GM21381 (cell line): ENCODE measurements around the gene SYNDIG1.

ENCODE experiments used
- ATAC-seq: cut with Tn5 transposase; IDR thresholded peaks from one replicate; pipeline ENCODE4 v1.9.1; 2021; ENCODE audit warnings: mild to moderate bottlenecking, moderate library complexity; ENCODE audit not compliant: unreplicated experiment

SYNDIG1 gene

DNA sequence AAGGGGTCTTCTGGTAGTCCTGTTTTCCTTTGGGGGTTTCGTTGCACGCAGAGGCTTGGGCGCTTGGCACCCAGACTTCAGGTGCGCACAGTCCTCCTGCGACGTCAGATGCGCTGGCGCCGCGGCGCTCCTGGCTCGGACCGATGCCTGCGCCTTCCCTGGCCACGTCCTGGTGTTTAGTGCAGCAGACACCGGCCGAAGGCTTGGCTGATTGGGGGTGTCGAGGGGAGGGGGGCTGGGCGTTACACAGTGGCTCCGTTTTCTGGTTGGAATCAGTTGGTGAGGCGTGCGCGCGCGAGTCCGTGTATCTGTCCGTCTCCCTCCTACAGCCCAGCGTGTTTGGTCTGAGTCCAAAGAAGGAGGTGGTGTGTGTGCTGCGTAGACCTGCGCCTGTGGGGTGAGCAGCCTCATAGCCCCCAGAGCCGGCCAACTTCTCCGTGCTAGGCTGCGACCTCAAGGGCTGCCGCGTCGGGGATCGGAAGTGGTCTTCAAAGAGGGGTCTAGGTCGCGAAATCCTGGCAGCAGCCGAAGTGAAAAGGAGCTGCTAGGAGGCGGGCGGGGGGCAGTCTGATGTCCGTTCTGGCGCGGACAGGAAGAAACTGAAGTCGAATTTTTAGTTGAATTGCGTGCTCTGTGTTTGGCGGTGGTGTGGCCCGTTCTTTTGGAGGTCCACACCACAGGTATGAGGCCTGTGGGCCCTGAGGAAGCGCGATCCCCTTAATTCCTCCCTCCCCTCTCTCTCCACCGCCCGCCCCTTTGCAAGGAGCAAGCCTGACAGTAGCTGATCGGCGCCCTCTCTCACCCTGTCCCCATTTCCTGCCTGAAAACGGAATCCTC, 1.5 kb downstream of the SYNDIG1 start:
- ATAC-seq = no peak

DNA sequence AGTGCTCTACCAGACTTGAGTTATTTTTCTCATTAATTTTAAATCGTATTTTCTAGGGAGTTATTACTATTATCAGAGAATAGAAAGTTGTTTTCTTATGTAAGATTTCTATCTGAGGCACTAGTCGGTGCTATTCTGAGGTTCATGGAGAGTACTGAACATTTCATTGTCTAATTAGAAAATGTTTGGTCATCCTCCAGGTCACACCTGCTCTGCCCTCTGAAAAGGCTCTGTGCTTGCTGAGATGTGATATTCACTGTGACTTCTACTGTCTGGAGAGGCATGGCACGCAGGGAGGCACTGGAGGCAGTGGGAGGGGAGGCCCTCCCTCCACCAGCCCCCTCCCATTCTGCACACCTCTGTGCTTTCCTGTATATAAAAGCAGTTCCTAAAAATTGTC, 3.0 kb downstream of the SYNDIG1 start:
- ATAC-seq = no peak

GRCh38 chr20:24473435-24474223, 4.2 kb downstream of the SYNDIG1 start:
- no peak for ATAC-seq

DNA sequence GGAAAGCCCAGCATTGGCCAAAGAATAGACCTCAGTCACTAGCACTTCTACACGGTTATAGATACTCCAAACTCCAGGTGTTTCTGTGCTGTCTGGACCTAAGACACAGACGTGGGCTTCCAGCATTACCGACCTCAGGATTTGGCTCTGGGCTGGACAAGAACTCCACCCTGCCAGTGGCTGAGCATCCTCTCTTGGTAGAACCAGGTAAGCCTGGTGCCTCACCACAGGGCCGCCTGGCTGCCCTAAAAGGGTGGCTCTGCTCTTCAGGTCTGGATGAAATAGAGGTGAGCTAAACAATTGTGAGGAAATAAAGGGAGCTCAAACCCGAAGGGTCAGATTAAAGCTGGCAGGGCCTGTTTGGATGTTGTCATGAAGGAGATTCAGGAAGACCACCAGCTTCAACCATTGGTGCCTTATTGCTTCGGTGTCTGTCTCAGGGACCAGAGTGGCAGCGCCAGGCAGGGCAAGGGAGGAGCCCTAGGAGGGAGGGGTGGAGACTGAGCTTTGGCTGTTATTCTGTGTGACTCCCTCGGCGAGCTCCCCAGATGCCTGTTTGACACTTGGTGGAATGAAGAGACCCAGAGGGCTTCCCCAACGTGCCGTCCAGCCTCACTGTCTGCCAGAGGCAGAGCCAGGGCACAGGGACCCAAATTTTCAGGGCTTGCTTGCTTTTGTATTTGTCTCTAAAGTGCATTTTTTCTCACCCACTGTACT, 8.6 kb downstream of the SYNDIG1 start:
- no peak for ATAC-seq

DNA sequence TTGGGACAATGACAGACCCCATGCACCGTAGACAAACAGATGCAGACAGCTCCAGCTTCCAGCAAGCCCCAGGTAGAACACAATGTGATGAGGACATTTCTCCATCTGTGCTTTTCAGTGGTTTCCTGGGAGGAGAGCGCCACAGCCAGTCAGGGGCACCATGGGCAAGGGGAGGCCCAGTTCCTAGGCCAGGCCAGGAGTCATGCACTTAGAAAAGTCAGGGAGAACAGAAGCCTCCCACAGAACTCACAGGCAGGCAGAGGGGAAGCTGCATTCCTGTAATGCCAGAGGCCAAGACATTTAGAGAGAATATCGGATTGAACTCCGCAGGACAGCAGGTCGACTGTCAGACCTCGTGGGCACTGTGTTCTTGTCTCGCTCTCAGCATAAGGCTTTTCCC, 9.2 kb downstream of the SYNDIG1 start:
- no peak for ATAC-seq

- no peak for ATAC-seq
Measured at GRCh38 chr20:24479106-24479505, 9.7 kb downstream of the SYNDIG1 start.

DNA sequence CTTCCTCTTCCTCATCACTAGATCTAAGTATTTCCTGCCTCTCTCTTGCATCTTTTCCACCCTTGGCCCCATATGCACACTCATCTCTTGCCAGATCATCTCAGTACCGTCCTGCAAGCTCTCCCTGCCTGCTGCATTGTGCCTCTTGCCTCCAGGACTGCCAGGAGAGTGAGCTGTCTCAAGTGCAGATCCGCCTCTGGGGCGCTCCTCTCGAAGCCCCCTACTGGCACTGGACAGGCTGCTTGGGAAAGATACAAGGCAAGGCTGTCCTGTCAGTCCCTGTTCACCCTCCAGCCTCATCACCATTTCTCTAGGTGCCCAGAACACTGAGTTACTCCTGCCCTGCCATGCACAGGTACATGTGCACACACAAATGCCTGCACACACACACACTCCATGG, 10.2 kb downstream of the SYNDIG1 start:
- ATAC-seq = no peak

DNA sequence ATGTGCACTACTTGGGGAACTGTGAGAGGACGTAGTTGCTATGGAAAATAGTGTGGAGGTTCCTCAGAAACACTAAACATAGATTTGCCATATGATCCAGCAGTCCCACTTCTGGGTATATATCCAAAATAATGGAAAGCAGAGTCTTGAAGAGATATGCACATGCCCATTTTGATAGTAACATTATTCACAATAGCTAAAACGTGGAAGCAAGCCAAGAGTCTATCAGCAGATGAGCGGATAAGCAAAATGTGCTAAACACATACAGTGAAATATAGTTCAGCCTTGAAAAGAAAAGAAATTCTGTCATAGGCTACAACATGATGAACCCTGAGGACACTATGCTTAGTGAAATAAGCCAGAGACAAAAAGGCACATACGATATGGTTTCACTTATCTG, 11.1 kb downstream of the SYNDIG1 start:
- no peak for ATAC-seq

DNA sequence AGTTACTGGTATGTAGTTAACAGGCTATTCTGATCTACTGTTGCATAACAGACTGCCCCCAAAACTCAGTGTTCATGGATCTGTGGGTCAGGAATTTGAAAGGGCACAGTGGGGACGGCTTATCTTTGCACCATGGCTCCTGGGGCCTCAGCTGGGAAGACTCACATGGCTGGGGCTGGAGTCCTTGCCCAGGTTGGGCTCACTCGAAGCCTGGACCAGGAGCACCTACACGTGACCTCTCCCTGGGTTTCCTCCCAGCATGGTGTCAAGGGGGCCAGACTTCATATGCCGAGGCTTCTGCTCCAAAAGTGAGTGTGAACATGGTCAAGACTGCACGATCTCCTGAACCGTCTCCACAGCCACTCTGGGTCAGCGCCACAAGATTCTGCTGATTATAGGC, 11.7 kb downstream of the SYNDIG1 start:
- no peak for ATAC-seq

- ATAC-seq = no peak
Measured at GRCh38 chr20:24483435-24484080, 14.1 kb downstream of the SYNDIG1 start.

- ATAC-seq = no peak
Measured at GRCh38 chr20:24484081-24484450, 14.6 kb downstream of the SYNDIG1 start.

DNA sequence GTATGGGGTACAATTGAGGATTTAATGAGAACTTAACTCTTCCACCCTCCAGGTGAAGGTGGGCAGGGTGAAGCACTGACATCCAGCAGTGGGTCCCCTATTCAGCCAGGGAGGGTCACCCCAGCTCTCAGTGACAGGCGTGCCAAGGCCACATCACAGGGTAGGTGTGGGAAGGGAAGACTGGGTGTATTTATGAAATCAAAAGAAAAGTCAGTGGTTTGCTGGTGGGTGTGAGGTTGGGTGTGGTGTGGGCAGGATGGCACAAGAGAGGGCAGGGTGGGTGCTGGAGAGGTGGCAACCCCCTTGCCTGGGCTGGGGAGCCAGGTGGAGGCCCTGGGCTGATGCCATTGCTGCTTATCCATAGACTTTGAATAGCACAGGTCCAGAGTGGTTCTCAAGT, 16.6 kb downstream of the SYNDIG1 start:
- ATAC-seq = no peak

- ATAC-seq = no peak
Measured at GRCh38 chr20:24487240-24487639, 17.8 kb downstream of the SYNDIG1 start.

- no peak for ATAC-seq
Measured at GRCh38 chr20:24487648-24488047, 18.2 kb downstream of the SYNDIG1 start.

- ATAC-seq = no peak
Measured at GRCh38 chr20:24488064-24488799, 18.8 kb downstream of the SYNDIG1 start.

GRCh38 chr20:24488800-24489175, 19.4 kb downstream of the SYNDIG1 start:
- no peak for ATAC-seq

DNA sequence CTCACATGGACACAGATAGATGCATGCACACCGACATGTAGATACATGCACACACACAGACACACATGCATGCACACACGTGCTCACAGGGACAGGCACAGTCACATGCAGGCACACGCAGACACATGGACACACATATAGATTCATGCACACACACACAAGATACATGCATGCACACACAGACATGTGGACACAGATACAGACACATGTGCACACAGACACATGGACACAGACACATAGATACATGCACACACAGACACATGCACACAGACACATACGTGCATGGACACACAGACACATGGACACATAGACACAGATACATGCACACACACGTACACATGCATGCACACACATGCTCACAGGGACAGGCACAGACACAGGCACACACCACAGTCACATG, 19.8 kb downstream of the SYNDIG1 start:
- ATAC-seq = no peak

- no peak for ATAC-seq
Measured at GRCh38 chr20:24489631-24490260, 20.3 kb downstream of the SYNDIG1 start.

GRCh38 chr20:24490598-24490997, 21.2 kb downstream of the SYNDIG1 start:
- no peak for ATAC-seq
